Vagina (tissue), 2 donors: ENCODE measurements around the gene ARHGEF17.

Source experiments
- CTCF ChIP-seq, 3 experiments: fragments of 450-650 bp in 2 of 3; fragments of 200-600 bp in 1 of 3; sonication (generic) in 1 of 3; IDR thresholded peaks; one replicate each; pipeline ENCODE4 v1.5.1; 2017 to 2019; ENCODE audit warnings: antibody characterized with exemption in 3 of 3, mild to moderate bottlenecking in 2 of 3, moderate library complexity in 2 of 3
- POLR2AphosphoS5 ChIP-seq, 2 donors: sonication (generic); formaldehyde crosslinking; IDR thresholded peaks; one replicate each; pipeline ENCODE4 v1.9.0; 2017; ENCODE audit warnings: antibody characterized with exemption in 2 of 2, mild to moderate bottlenecking in 2 of 2, low read depth in 1 of 2; ENCODE audit not compliant: insufficient read depth in 1 of 2

GRCh38 chr11:73344191-73344607 lies 36.1 kb downstream of the ARHGEF17 start:
- TF ChIP-seq CTCF (IDR thresholded peaks at IDR 0.05) (no peak), POLR2AphosphoS5 (IDR thresholded peaks at IDR 0.05; ENCODE audit: insufficient read depth in 1 of 2, low read depth in 1 of 2) (no peak)
